Measurements from ENCODE around the gene UQCRQ.

The UQCRQ gene

DNA sequence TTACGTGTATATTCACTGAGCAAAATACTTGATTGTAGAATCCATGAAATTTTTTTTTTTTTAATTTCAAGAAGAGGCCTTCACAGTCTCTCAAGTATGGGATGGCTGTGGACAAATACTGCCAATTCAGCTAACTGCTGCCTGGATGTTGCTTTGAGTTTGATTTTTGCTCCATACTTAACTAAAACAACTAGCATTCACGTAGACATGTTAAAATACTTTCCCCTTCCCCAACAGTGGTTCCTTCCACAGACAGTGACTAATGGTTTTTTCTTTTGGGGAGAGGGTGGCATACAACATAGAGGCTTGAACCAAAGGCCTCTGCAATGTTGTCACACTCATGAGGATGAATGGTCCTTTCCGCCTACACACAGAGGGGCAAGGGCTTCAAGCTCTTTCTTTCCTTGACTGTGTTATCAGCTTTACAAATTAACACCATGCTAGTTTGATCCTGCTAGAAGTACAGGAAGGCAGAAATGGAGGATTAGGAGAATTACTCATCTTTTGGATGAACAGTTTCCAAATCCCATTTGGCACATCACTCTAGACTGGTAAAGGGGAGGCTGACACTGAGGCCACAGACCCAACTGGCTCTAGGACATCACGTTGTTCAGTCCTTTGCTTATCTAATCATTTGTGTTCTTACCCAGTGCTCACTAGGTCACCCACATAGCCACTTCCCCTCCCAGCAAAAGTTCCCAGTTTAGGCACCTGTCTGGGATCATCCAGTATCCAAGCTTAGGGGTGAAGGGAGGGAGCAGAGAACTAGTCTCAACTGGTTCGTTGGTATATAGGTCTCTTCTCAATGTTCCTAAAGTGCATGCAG, 5.2 kb downstream of the UQCRQ start:
- DNase-seq = no peak

DNA sequence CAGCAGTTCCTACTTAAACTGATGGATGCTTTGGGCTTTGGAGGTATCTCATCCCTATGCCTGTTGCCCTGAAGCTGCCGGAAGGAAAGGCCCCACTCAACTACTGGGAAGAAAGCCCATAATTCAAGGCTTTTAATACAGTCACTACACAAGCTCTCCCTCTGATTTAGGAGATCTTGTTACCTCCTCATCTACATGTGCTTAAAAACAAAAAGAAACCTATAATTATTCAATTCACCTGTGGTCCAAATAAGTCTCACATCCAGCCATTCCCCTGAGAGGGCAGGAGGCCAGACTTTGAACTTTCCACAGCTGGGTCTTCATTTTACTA, 6.3 kb downstream of the UQCRQ start:
- DNase-seq = no peak

DNA sequence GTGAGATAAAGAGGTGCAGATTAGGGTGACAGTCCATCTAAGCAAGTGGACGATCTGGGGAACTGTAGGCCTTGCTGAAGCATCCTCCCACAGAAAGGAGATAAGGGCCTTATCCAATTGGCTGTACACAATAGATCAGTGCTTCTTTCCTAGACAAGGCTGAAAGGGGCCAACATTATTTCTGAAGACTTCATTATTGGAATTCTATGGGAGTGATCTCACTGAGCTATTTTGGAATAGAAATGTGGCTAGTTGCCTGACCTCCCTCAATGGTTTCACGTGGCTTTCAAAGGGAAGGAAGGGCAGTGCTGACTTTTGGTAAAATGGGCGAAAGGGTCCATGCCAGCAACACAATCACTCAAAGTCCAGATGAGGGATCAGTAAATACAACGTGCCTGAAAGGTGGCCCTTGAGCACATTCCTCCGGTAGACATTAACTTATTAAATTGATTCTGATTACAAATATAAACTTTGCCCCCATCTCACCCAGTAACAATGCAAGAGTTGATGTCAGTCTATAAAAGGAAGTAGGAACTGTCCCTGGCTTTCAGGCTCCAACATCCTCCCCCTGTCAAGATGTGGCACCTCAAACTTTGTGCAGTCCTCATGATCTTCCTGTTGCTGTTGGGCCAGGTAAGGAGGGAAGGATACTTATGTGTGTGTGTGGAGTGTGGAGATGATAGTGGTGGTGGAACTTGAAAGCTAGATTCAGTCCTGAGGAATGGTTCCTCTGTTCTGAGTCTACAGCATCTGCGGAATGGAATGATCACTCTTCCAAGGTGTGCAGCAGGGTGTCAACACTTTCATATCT, 6.9 kb downstream of the UQCRQ start, which contains the start of gene LEAP2:
Gene LEAP2, plus strand, starts transcription at position 550 of the 811 bp plus-strand sequence. Its CDS starts 27 bp downstream, at position 577.
- DNase-seq = no peak

GRCh38 chr5:132873930-132874271, 7.5 kb downstream of the UQCRQ start:
- no peak for DNase-seq

- no peak for DNase-seq
Observed at GRCh38 chr5:132876020-132876759, 9.7 kb downstream of the UQCRQ start.

DNA sequence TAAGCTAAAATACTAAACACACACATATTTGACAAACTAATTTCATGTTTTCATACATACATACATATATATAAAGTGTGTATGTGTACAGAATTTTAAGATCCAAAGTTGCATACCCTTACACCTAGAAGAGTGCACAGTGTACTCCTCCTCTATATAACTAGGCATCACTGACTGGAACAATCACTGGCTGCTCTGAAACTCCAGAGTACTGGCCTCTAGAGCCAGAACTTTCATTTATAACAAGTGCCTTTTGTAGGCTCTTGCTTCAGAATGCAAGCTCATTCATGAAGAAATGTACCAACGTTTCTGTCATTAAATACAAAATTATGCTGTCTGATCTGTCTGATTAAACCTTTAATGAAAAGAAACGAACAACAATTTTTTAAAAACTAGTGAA, 11.0 kb downstream of the UQCRQ start:
- DNase-seq = peak in 1 of 2 donors; percentile 23

DNA sequence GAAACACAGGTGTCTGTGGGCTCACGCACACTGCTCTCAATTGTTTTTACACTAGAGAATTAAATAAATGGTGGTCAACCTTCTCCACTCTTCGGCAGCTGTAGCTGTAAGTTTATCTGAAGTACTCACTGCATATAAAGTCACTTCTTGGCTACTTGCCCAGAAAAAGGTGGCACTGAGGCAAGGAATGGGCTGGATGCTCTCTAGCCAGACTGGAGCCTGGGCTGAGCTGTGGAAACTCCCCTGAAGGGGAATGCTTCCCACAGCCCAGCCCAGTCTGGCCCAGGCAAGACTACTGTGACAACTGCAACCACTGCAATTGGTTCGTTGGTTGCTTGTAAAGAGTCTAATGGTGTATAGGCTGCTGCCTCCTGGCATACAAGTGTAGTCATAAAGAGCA, 11.5 kb downstream of the UQCRQ start:
- DNase-seq = no peak

- peak; percentile 39 to 85 for DNase-seq
Observed at GRCh38 chr5:132883261-132883834, 16.9 kb downstream of the UQCRQ start.

DNA sequence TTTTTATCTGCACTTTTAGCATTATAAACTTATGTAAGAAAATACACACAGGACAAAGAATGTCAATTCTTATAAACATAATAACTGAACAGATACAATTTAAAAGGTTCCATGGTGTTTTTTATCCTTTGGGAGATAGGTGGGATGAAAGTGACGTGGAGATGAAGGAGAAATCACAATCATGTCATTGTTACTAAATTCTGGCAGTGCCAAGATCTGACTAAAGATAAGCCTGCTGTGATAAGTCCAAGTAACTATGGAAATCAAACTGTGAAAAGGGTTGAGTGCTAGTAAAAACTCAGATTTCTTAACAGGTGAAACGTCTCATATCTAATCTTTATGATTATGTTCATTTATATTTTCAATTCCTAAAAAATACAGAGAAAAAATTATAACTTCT, 18.1 kb downstream of the UQCRQ start:
- no peak for DNase-seq

- DNase-seq = peak in 1 of 2 donors; percentile 20
Observed at GRCh38 chr5:132886064-132886823, 19.8 kb downstream of the UQCRQ start.

- DNase-seq = no peak
Observed at GRCh38 chr5:132887283-132887682, 20.8 kb downstream of the UQCRQ start.

- DNase-seq = no peak
Observed at GRCh38 chr5:132889501-132889900, 23.1 kb downstream of the UQCRQ start.

DNA sequence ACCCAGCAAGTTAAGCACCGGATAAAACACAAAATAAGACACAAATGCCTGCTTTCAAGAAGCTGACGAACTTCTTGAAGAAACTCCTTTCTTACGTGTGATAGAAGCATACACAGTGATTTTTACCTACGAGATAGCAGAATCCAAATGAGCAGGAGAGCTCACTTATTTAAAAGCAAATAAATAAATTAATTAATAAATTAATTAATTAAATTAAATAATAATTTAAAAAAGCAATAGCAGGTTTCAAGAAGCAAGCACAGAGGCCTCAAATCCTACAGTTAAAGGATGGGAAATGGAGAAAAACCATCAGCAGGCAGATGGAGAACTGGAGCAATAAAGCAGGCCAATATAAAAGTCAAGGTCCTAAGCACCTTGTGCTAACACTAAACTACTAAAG, 24.4 kb downstream of the UQCRQ start:
- DNase-seq = no peak

- no peak for DNase-seq
Observed at GRCh38 chr5:132895719-132896305, 29.4 kb downstream of the UQCRQ start.

GRCh38 chr5:132896685-132897084, 30.2 kb downstream of the UQCRQ start:
- DNase-seq = no peak

DNA sequence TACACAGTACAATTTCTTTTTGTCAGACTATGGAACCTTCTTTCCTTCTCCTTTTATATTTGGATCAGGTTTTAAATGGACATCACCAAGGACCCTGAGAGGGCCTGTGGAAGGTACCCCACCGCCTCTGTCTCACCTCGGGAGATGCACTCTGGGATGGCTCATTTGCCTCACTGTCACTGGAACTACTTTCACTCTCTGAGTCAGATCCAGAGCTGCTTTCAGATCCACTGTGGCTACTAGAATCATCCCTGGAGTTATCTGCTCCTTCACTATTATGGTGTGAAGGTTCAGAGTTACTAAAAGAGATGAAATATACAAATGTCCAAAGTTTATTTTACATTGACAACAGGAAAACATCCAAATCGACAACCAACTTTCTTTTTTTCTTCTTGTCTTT, 31.7 kb downstream of the UQCRQ start:
- no peak for DNase-seq

DNA sequence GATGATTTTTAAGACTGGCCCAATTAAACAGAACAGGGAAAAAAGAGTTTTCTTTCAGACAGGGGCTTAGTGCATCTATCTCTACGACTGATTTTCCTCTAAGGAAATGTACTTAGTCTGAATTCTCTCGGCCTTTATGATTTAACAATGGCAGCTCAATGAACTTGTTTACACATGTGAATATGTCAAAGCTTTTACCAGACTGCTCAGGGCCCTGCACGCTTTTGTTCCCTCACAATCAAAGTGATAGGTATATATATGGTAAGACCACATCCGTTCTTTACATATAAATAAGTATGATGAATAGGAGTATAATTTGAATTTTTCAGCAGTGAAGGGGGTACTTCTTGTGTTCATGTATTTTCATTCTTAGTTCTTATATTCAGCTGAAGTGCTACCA, 34.6 kb downstream of the UQCRQ start:
- no peak for DNase-seq

DNA sequence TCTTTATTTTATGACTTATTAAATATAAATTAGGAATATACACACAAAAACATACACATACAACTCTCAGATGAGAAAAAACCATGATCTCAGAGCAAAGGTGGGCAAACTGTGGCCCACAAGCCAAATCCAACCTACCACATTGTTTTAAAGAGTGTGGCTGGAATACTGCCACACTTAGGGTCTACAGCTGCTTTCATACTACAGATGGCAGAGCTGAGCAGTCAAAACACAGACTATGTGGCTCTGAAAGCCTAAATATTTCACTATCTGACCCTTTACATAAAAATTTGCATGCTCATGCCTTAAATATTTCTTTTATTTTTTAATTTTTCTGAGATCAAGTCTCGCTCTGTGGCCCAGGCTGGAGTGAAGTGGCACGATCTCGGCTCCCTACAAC, 35.3 kb downstream of the UQCRQ start:
- DNase-seq = no peak

DNA sequence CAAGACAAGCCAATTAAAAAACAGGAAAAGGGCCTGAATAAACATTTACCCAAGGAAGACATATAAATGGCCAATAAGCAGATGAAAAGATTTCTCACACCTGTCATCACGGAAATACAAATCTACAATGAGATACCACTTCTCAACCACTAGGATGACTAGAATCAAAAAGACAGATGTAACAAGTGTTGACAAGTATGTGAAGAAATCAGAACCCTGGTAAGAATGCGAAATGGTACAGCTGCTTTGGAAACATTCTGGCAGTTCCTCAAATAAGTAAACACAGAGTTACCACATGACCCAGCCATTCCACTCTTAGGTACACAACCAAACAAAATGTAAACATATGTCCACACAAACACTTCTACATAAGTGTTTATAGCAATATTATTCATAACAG, 39.5 kb downstream of the UQCRQ start:
- no peak for DNase-seq

DNA sequence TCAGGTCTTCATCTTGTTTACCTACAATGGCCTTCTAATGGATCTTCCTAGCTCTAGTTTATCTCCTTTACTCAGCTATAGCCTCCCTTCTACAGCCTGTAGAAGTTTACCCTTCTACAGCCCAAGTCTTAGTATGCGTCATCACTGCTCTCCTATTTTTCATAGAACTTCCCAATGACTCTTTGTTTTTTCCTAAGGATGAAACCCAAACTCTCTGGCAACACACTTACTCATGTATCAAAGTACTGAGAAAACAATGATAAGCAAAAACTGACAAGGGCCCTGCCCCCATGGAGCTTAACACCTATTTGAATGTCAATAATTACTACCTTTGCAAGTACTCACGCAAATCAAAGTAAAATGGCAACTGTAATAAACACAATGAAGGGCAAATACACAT, 40.7 kb downstream of the UQCRQ start:
- DNase-seq = no peak

GRCh38 chr5:132909702-132910101, 43.3 kb downstream of the UQCRQ start:
- no peak for DNase-seq

GRCh38 chr5:132915681-132916080, 49.2 kb downstream of the UQCRQ start:
- no peak for DNase-seq
